Parathyroid adenoma (tissue), 2 donors: ENCODE measurements around the gene LOXL1.

Experiments
- H2AFZ ChIP-seq: fragments of 300-600 bp; sonication (generic); one replicate; pipeline ENCODE4 v1.7.0; 2017; ENCODE audit warnings: antibody characterized with exemption, mild to moderate bottlenecking
- H3K27ac ChIP-seq: fragments of 300-600 bp; sonication (generic); one replicate; pipeline ENCODE4 v1.7.0; 2017
- H3K27me3 ChIP-seq: fragments of 300-600 bp; sonication (generic); one replicate; pipeline ENCODE4 v1.7.0; 2017; ENCODE audit warnings: low read length; ENCODE audit not compliant: control insufficient read depth, insufficient read depth
- H3K36me3 ChIP-seq: fragments of 300-600 bp; sonication (generic); one replicate; pipeline ENCODE4 v1.7.0; 2017; ENCODE audit warnings: low read length; ENCODE audit not compliant: control insufficient read depth, insufficient read depth
- H3K4me1 ChIP-seq: fragments of 300-600 bp; sonication (generic); one replicate; pipeline ENCODE4 v1.7.0; 2017; ENCODE audit warnings: control low read depth
- H3K4me2 ChIP-seq: fragments of 300-600 bp; sonication (generic); one replicate; pipeline ENCODE4 v1.7.0; 2017; ENCODE audit warnings: low read length
- H3K4me3 ChIP-seq: fragments of 300-600 bp; sonication (generic); one replicate; pipeline ENCODE4 v1.7.0; 2017; ENCODE audit warnings: low read depth, low read length
- H3K79me2 ChIP-seq: fragments of 300-600 bp; sonication (generic); one replicate; pipeline ENCODE4 v1.7.0; 2017; ENCODE audit warnings: control low read depth
- H3K9ac ChIP-seq: fragments of 300-600 bp; sonication (generic); one replicate; pipeline ENCODE4 v1.7.0; 2017; ENCODE audit warnings: mild to moderate bottlenecking
- H3K9me3 ChIP-seq: fragments of 300-600 bp; sonication (generic); one replicate; pipeline ENCODE4 v1.7.0; 2017; ENCODE audit warnings: low read length; ENCODE audit not compliant: control insufficient read depth
- CTCF ChIP-seq: fragments of 300-600 bp; sonication (generic); IDR thresholded peaks from one replicate; pipeline ENCODE4 v1.7.0; 2017; ENCODE audit warnings: antibody characterized with exemption, mild to moderate bottlenecking
- donor health status: primary hyperparathyroidism.

Gene LOXL1

DNA sequence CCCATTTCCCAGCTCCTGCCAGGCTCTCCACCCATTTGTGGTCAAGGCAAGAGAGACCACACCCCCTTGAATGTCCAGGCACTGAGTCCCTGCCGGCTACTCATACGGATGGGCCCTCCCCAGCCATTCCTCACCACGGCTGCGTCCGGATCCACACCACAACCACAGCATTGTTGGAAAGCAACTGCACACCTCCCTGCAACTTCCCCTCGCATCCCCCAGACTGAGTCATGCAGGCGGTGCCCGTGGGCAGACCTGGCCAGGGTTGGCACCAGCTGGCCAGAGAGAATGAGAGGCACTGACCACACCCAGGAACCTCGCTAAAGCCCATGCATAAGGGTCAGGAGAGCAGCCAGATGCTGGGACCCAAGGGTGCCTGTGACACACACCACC is 30.5 kb downstream of the LOXL1 start:
- Histone ChIP-seq H3K9ac (no peak overlapping the region), H3K4me3 (no peak overlapping the region), H3K4me2 (no peak overlapping the region), H3K36me3 (no peaks in the 10 kb centered on the region), H2AFZ (no peak overlapping the region), H3K9me3 (no peaks in the 10 kb centered on the region), H3K27me3 (no peaks in the 10 kb centered on the region), H3K4me1 (no peaks in the 10 kb centered on the region), H3K79me2 (no peaks in the 10 kb centered on the region), H3K27ac (no peak overlapping the region)
- TF ChIP-seq CTCF: no peak

DNA sequence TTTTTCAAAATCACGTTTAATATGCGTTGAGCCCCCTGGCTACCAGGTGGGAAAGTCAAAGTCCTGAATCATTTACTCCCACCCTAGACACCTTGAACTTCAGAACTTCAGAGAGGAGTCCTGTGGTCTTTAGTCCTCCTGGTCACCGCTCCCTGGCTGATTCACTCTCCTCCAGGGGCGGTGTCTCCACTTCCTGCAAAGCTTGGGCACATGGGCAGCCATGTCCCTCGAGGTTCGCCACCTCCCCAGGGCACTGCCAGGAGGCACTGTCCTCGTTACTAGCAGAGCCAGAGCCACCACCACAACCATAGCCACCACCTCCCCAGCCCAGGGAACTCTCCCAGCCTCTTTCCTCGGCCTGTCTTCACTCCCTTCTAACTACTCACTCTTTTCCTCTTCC is 31.0 kb downstream of the LOXL1 start:
- Histone ChIP-seq H3K9ac (no peak overlapping the region), H3K27ac (no peak overlapping the region), H3K27me3 (no peaks in the 10 kb centered on the region), H3K9me3 (no peaks in the 10 kb centered on the region), H2AFZ (no peak overlapping the region), H3K4me2 (no peak overlapping the region), H3K79me2 (no peaks in the 10 kb centered on the region), H3K4me1 (no peaks in the 10 kb centered on the region), H3K4me3 (no peak overlapping the region), H3K36me3 (no peaks in the 10 kb centered on the region)
- TF ChIP-seq CTCF: no peak

DNA sequence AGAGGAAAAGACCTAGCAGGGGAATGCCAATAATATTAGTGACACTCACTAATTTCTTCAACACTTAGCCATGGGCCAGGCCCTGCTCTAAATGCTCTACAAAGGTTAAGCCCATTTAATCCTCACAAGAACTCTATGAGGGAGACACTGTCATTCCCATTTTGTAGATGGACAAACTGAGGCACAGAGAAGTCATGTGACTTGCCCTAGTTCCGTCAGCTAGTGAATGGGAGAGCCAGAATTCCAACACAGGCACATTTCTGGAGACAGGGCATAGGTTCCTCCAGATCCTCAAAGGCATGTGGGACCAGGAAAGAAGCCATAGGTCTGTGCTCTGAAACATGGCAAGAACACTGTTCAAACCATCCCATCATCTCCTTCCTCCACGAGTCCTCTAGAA is 31.5 kb downstream of the LOXL1 start:
- Histone ChIP-seq H3K79me2 (no peaks in the 10 kb centered on the region), H3K4me1 (no peaks in the 10 kb centered on the region), H3K4me3 (no peak overlapping the region), H3K9me3 (no peaks in the 10 kb centered on the region), H3K27me3 (no peaks in the 10 kb centered on the region), H3K36me3 (no peaks in the 10 kb centered on the region), H3K27ac (no peak overlapping the region), H3K4me2 (no peak overlapping the region), H3K9ac (no peak overlapping the region), H2AFZ (no peak overlapping the region)
- TF ChIP-seq CTCF: no peak

GRCh38 chr15:73959012-73959581 is 32.8 kb downstream of the LOXL1 start:
- Histone ChIP-seq H3K36me3 (no peaks in the 10 kb centered on the region), H3K79me2 (no peaks in the 10 kb centered on the region), H3K4me1 (no peaks in the 10 kb centered on the region)

More at GRCh38 chr15:73959012-73959581, 32.8 kb downstream of the LOXL1 start:
- no peak overlapping the region for H3K4me2 ChIP-seq
- no peaks in the 10 kb centered on the region for H3K27me3 ChIP-seq
- no peak overlapping the region for H2AFZ ChIP-seq
- TF ChIP-seq CTCF: no peak
- no peak overlapping the region for H3K27ac ChIP-seq
- no peaks in the 10 kb centered on the region for H3K9me3 ChIP-seq
- no peak overlapping the region for H3K9ac ChIP-seq
- no peak overlapping the region for H3K4me3 ChIP-seq
